Measurements from ENCODE around the gene ADCY3. TPM values are rescaled to one million over a fixed set of nuclear protein-coding genes. Genes with fewer than 3 reads are reported as not detected.

ADCY3 gene
- total and polyA plus RNA-seq, 2 experiments from 2014 or later: 13.8 to 15.0 TPM

DNA sequence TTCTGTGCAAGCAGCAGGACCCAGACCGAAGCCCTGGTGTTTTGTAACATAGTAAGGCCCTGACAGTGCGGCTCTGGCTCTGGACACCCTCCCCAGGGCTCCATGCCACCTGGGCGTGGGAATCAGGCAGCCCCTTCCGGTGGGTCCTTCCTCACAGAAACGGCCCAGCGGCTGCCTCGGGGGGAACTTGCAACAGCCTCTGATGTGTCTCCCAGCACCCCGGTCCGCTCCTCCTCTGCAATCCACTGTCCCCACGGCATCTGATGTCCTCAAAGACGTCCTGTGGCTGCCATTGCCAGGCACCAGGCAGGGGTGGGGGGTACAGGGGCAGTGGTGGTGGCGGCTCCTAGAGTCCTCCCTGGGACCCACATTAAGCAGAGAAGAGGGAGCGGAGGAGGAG is 68.0 kb downstream of the ADCY3 start:
- Histone ChIP-seq H3K9me3 (ENCODE audit: low read depth) (no peaks in the 10 kb centered on the region), H3K36me3 (replicated peaks; ENCODE audit: insufficient read depth, low read depth) (no peaks in the 10 kb centered on the region), H3K4me1 (ENCODE audit: insufficient read depth) (peaks cover 25% of the 10 kb centered on the region), H3K4me2 (no peak overlapping the region), H3K27me3 (no peaks in the 10 kb centered on the region), H3K79me2 (no peaks in the 10 kb centered on the region), H3K9me2 (replicated peaks; ENCODE audit: insufficient read depth) (no peaks in the 10 kb centered on the region), H3K4me3 (no peak overlapping the region), H3K27ac (no peak overlapping the region), H4K20me1 (ENCODE audit: insufficient read depth, poor library complexity, severe bottlenecking) (no peaks in the 10 kb centered on the region), H2AFZ (no peak overlapping the region)
- TF ChIP-seq, protein P1, sequence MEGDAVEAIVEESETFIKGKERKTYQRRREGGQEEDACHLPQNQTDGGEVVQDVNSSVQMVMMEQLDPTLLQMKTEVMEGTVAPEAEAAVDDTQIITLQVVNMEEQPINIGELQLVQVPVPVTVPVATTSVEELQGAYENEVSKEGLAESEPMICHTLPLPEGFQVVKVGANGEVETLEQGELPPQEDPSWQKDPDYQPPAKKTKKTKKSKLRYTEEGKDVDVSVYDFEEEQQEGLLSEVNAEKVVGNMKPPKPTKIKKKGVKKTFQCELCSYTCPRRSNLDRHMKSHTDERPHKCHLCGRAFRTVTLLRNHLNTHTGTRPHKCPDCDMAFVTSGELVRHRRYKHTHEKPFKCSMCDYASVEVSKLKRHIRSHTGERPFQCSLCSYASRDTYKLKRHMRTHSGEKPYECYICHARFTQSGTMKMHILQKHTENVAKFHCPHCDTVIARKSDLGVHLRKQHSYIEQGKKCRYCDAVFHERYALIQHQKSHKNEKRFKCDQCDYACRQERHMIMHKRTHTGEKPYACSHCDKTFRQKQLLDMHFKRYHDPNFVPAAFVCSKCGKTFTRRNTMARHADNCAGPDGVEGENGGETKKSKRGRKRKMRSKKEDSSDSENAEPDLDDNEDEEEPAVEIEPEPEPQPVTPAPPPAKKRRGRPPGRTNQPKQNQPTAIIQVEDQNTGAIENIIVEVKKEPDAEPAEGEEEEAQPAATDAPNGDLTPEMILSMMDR (IDR thresholded peaks at IDR 0.05; ENCODE audit: poor library complexity): no peak
- no peak for TF ChIP-seq EZH2phosphoT487 (IDR thresholded peaks at IDR 0.05; ENCODE audit: low read depth, severe bottlenecking, unreplicated experiment)
- no peak for TF ChIP-seq EZH2 (IDR thresholded peaks at IDR 0.05; ENCODE audit: borderline replicate concordance)
- WGBS (ENCODE audit: low lambda C conversion rate, missing lambda C conversion rate): 96% methylated on average over 10 of the region's 13 CpGs
- no peak for DNase-seq (ENCODE audit: low spot score)

DNA sequence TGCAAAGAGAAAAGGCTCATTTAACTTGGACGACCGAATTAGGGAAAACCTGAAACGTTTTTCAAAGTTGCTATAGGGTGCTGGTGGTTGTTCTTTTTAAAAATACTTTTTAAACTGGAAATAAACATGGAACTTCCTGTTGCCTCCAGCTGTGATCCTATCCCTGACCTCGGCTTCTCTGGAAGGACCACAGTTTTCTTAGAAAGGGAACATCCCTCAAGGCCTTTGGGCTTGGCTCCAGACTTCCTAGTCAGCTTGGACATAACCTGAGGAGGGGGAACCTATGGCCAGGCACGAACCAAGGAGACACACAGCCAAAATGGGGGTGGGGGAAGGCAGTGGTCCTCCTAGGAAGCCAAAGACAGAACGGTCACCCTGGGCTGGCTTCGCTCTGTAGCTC is 69.1 kb downstream of the ADCY3 start:
- 92% methylated on average over 7 of the region's 7 CpGs for WGBS (ENCODE audit: low lambda C conversion rate, missing lambda C conversion rate)
- DNase-seq (ENCODE audit: low spot score): no peak
- no peaks in the 10 kb centered on the region for H3K27me3 ChIP-seq
- H3K79me2 ChIP-seq: no peaks in the 10 kb centered on the region
- no peaks in the 10 kb centered on the region for H4K20me1 ChIP-seq (ENCODE audit: insufficient read depth, poor library complexity, severe bottlenecking)
- H3K4me1 ChIP-seq (ENCODE audit: insufficient read depth): peaks cover 20% of the 10 kb centered on the region
- TF ChIP-seq EZH2 (IDR thresholded peaks at IDR 0.05; ENCODE audit: borderline replicate concordance): no peak
- TF ChIP-seq EZH2phosphoT487 (IDR thresholded peaks at IDR 0.05; ENCODE audit: low read depth, severe bottlenecking, unreplicated experiment): no peak
- TF ChIP-seq, protein P1 (IDR thresholded peaks at IDR 0.05; ENCODE audit: poor library complexity): no peak
- no peak overlapping the region for H3K4me2 ChIP-seq
- H3K9me2 ChIP-seq (replicated peaks; ENCODE audit: insufficient read depth): no peaks in the 10 kb centered on the region
- H3K9me3 ChIP-seq (ENCODE audit: low read depth): no peaks in the 10 kb centered on the region
- no peak overlapping the region for H3K27ac ChIP-seq
- H2AFZ ChIP-seq: no peak overlapping the region
- H3K4me3 ChIP-seq: no peak overlapping the region
- no peaks in the 10 kb centered on the region for H3K36me3 ChIP-seq (replicated peaks; ENCODE audit: insufficient read depth, low read depth)

DNA sequence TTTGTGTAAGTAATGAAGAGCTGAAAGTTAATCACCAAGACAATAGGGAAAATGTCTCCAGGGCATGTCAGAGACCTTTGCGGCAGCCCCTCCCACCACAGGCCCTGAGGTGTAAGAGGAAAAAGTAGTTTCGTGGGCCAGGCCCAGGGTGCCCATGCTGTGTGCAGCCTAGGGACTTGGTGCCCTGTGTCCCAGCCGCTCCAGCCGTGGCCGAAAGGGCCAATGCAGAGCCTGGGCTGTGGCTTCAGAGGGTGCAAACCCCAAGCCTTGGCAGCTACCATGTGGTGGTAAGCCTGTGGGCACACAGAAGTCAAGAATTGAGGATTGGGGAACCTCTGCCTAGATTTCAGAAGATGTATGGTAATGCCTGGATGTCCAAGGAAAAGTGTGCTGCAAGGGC is 74.3 kb downstream of the ADCY3 start:
- whole genome bisulfite sequencing (ENCODE audit: low lambda C conversion rate, missing lambda C conversion rate): 95% methylated on average over 5 of the region's 5 CpGs
- Histone ChIP-seq H2AFZ (no peak overlapping the region), H3K4me3 (no peak overlapping the region), H3K36me3 (replicated peaks; ENCODE audit: insufficient read depth, low read depth) (no peaks in the 10 kb centered on the region), H3K27me3 (no peaks in the 10 kb centered on the region), H3K4me1 (ENCODE audit: insufficient read depth) (no peaks in the 10 kb centered on the region), H3K9me2 (replicated peaks; ENCODE audit: insufficient read depth) (no peaks in the 10 kb centered on the region), H3K27ac (no peak overlapping the region), H4K20me1 (ENCODE audit: insufficient read depth, poor library complexity, severe bottlenecking) (no peaks in the 10 kb centered on the region), H3K4me2 (no peak overlapping the region), H3K79me2 (no peaks in the 10 kb centered on the region), H3K9me3 (ENCODE audit: low read depth) (no peaks in the 10 kb centered on the region)
- TF ChIP-seq EZH2phosphoT487 (IDR thresholded peaks at IDR 0.05; ENCODE audit: low read depth, severe bottlenecking, unreplicated experiment) (no peak), EZH2 (IDR thresholded peaks at IDR 0.05; ENCODE audit: borderline replicate concordance) (no peak)
- TF ChIP-seq, protein P1 (IDR thresholded peaks at IDR 0.05; ENCODE audit: poor library complexity): no peak
- DNase-seq (ENCODE audit: low spot score): no peak
